DMS53 treated with DMSO at 0.1 percent for 48 hours (cell line): ENCODE measurements around the gene NOL4L.

ENCODE experiments used
- DNase-seq: peaks from one replicate; lab custom pipeline; 2025; ENCODE audit not compliant: unreplicated experiment; lab: John Stamatoyannopoulos, UW

Gene NOL4L

DNA sequence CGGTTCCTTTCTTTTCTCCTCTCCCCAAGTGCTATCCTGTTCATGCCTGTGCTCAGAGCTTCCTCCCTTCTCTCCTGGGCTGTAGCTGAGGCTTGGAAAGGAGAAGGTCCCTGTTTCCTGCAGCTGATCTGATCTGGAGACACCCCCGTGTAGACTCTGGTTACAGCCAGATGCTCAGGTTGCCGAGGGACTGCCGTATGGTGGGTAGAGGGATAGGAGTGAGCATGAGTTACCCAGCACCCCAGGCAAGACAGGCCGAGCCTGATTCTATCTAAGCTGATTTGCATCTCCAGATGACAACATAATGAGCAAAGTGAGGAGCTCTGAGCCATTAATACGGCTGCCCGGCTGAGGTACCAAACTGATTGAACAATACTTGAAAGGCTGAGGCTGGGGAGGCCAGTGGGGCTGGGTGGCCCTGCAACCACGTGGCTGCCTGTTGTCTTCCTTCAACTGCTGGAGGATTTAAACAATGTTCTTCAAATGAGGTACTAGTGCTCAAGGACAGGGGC is 135.2 kb downstream of the NOL4L start:
- DNase-seq = no peak

DNA sequence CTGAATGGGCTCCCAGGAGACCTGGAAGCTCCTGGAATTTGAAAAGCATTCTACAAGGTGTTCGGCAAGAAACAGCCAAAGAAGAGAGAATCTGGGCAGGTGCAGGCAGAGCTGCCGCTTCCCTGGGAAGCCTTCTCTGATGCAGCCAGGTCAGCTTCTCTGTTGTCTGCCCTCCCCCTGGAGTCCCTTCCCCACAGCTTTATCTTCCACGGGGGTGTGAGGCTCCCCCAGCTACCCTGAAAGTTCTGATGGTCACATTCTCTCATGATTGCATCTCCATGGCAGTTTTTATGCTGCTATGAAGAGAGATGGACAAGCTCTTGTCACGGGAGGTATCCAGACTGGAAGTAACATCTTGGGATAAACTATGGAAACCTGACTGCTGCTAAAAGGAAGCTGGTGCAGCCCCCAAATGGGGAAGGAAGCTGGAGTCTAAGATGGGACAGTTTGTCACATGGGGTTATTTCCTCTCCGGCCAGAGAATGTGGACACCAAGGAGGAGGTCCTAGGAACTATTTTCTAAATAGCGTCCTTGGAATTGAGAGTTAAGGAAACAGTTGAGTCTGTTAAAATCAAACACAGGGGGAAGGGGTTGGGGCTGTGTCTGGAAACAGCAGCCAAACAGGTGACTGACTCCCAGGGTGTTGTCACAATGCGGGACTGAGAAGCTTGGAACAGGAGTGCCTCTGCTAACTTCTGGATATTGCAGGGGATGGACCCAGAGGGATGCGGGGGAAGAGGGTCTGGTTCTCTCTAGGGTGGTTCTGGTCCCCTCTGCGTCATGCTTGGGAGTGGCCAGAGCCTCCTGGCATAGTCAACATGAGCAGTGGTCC is 135.9 kb downstream of the NOL4L start:
- DNase-seq = no peak

DNA sequence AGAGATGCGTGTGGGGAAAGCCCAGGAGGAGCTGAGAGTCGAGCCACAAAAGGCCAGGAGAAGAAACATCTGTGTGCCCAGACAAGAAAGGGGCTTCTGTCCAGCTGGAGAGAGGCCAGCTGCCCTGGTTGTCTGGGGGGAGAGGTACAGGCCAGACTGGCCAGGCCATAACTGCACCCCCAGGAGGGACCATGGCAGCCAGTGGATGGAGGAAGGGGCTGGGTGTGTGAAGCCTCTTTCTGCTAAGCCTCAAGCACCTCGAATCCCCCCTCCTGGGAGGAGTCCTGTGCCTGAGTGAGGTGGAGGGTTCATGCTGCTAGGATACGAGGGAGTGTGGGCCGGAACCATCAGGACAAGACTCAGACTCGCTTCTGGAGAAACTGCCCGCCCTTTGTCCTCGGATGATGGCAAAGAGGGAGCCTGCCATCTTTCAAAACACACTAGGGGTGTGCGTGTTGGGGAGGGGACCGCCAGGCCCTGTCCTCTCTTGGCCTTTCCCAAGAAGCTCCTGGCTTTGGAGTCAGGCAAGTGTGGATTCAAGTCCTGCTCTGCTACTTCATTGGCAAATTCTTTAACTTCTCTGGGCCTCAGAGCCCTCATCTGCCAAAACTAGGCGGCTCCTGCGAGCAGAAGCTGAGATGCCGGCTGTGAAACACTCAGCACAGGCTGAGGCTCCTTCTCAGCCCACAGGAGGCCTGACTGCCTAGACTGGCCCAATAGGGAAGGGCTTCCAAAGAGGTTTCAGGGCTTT is 136.7 kb downstream of the NOL4L start:
- DNase-seq = no peak

DNA sequence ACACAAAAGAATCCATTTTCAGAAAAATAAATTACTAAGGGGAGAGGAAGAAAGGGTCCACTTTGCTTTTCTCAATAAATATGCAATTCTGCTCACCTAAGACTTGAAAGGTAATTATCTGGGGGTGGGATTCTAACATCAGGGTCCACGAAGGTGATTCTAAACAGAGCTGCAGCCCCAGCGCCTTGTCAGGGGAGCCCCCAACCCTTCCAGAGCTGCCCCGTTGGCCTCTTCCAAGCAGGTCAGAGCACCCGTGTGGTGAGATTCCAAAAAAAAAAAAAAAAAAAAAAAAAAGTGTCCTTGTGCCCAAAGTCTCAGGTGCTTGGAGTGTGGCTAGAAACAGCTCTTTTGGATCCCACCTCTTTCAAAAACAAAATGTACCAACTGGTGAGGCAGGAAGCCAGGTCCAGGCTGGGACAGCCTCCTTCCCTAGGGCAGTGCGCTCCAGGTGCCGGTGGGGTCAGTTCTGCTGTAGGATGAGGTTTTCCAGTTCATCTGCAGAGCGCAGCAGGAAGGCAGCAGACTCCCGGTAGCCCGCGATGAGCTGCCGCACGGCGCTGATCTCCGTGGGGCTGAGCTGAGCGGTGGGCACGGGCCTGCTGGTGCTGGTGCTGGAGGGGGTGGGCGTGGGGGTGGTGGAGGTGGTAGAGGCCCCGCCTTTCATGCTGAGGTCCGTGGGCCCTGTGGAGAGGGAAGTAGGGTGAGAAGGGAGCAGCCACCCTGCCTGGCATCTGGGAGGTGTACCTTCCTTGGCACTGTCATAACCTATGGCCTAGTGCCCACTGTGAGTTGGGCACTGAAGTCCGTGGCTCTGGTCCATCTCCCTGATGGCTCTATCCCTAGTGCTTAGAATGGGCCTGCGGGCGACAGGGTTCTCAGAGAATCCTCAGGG is 137.8 kb downstream of the NOL4L start:
- DNase-seq = no peak

DNA sequence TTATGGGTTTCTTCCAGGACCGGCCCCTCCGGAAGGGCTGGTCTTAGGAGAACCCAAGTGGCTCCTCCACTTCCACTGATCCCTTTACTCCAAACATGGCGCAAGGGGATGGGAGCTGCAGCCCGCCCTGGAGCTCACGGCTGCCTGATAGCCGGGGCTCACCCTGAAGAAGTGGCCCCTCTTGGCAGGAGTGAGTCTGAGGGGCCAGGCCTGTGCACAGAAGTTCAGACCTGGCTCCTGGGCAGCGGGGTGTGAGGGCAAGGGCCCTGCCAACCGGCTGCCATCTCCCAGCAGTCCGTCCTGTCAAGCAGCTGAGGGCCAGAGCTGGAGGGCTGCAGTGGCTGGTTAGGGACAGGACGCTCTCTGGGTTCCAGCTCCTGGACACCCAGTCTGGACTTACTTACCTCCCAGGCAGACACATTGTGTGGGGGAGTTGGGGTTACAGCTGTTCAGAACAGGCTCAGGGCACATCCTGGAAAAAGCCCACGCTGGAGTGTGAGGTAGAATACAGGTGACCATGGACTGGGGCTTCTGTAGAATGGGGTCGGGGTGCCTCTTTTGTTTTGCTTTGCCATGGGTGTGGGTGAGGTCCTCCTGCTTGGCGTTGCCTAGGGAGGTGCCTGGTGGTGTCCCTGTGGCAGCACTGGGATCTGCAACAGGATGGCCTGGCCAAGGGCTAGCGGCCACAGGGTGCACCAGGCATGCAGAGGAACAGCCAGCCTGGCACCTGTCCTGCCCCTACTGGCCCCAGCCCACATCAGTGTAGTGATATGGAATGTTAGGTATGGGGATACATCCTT is 138.6 kb downstream of the NOL4L start:
- no peak for DNase-seq

DNA sequence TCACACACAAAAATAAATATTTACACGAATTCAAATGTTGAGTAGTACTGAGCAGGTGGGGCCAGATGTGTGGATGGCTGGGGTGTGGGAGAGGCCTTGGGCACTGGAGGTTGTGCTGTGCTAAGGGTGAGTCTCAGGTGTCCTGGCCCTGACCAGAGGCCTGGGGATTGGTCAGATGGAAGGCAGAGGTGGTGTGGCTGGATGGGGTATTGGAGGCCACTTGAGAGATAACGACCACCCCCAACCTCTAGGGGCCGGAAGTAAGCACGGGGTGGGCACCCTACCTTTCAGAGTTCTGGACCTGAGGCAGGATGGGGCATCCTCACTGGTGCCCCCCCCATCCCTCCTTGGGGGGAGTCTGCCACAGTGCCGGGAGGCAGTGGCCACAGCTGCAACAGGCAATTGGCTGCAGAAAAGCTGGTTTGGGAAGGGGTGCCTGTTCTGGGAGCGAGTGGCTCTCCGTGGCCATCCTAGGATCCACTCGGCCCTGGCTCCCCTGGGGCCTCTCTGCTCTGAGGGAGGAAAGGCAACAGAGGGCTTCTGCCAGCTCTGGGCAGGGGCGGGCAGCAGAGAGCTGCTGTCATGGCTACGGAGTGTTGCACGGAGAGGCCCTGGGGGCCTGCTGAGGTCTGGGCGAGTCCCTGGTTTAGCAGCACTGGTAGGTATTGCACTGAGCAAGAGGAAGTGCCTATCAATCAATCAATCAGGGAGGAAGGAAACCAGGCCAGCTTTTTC is 139.4 kb downstream of the NOL4L start:
- DNase-seq = no peak

DNA sequence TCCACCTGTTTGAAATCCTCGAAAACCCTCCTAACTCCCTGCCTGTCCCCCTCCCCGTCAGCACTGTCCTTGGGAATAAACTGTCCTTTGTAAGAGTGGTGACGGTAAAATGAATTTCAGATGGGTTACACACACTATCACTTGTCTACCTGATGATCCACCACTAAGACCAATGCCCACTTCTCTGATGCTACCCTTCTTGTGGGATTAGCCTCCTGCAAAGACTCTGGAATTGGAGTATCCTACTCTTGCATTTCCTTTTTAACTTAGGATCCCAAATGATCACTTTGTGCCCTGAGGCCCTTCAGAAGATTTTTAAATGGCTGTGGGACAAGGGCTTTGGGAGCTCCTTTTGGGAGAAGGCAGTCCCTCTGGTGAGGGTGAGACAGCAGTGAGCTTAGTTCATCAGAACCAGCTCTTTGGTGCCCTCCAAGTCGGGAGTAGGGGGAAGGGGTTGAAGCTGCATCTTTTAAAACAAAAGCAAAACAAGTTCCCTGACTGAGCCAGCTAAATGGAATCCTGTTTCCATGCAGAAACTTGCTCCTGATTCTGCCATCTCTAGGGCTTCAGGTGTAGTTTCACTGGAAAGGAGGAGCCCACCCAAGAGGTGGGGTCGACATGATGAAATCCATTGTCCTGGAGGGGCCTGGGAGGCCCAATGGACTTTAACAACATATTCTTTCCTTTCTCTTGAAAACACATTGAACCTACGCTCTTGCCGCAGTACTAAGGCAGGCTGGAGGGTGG is 140.5 kb downstream of the NOL4L start:
- no peak for DNase-seq

DNA sequence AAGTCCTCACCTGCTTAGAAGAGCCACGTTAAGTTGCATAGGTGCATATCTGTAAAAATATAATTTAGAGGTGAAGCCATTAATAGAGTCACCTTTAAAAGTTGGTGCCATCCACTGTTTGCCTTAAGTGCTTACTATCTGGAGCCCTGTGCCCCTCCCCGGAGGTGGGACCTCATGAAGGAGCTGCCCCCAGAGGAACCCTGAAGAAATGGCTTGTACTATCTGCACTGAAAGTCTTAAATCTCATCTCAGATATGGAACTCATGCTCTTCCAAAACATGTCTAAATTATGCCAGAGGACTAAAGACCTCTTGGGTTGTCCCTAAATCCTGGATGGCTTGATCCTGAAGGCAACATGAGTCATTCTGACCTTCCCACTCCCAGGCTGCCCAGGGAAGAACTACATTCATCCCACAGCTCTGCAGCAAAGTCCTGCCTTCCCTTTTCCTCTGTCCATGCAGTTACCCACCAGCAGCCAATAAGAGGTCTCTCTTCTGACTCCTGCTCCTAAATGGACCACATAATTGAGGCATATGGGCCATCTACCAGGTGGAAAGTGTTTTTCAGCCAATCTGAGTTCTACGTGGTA is 141.7 kb downstream of the NOL4L start:
- no peak for DNase-seq

DNA sequence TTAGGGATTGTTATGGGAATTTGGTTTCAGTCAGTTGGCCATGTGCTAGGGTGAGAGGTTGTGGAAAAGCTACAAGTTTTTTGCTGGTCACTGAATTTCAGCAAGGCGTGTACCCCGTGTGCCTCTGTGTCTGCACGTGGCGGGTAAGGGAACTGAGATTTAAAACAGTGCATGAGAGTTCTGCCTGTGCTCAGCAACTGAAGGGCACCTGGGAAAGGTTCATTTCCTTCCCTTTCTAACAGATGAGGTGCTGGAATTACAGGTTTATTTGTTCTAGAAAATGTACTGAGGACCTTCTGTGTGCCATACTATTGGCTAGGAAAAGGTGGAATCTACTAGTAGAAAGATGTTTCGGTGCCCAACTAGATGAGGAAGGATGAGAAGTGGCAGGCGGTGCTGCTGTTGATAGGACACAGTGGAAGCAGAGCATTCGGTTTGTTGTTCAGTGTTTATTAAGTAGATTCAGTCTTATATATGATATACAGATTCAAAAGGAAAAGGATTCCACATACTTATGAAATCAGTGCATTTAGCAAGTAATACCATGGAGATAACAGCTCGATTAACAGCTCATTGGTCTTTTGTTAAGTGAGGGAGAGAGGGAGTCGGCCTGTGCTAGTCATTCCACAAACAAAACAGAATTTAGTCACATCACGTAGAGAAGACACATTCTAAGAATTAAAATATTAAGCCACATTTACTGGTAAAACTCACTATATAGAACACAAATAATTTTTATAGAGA is 142.3 kb downstream of the NOL4L start:
- DNase-seq = no peak

DNA sequence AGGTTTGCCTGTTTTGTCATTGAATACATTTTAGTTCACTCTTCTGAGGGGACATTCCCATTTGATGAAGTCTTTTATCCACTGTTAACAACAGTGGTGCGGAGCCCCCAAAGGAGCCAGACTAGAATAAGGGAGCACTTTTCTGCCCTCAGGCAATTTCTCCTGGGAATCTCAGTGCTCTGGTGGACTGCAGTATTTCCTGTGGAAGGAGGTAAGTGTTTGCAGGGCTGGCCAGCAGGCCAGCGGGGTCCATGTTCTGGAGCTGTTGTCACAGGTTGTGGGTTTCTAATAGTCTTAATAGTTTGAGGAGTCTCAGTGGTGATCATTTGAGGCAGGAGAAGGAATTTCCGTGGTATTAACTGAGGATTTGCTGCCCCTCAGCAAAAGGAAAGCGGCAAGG is 143.5 kb downstream of the NOL4L start:
- DNase-seq = no peak

DNA sequence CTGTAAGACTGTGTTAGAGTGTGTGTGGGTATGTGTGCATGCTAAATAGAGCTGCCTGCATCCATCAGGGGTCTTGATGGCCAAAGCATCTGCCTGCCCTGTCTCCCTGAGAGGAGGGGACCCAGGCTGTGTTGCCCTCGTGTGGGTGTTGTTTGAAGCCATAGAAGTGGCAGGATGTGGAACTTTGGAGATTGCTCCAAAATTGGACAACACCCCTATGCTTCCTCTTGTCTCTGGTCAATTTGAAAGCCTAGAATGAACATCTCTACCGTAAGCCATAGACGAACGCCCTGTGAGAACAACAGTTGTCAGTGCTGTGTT is 144.4 kb downstream of the NOL4L start:
- no peak for DNase-seq

DNA sequence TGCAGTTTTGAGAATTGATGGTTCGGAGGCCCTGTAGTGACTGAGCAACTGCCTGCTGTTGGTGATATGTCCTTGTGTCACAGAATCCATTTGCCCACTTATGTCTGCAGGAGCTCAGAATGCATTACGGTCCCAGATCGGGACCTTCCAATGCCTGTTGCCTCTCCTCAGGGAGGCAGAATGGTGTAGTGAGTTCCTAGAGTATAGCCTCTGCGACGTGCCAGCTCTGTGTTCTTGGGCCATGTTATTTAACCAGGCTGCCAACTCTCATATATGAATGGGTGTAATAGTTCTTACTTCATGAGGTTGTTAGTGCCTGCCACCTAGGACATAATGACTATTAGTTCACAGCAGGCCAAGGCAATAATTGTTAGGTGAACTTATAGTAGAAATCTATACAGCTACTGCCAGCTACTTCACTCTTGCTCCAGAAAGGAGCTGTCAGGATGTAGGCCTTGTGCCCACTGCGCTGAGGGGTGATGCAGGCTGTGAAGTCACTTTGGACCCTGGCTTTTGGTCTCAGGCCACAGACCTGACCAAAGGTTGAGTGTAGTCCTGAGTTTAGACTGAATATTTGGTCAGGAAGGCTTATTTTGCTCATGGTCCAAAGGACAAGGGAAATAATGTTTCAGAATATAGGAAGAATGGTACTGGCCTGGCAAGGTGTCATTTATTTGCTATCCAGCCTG is 144.9 kb downstream of the NOL4L start:
- no peak for DNase-seq

DNA sequence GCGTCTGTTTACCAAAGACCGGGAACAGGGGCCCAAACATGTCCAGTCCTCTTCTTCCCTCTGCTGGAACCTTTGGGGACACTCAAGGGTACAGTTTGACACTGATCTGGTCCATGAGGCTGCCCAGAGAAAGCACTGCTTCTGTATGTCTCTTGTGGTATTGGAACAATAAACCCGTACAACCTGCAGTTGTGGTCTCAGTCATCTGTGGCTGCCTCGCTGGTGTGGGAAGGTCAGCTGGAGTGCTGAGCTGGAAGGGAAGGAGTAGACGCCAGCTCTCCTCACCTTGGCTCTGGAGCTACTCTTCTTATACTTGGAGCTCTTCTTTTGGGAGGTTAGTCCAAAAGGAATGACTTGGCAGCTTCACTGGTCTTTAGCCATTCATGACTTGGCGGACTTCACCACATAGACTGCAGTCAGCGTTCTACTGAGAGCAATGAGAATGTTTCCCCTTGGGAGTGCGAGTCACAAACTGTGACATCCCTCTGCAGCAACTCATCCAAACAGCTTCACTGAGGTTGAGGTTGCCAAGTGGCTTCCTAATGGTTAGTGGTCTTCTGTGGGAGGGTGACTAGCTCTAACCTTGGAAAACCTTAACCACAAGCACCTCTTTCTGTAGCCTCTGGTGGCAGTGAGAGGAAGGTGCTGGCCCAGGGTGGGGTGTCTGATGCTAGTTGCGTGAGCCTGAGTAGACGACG is 145.9 kb downstream of the NOL4L start:
- no peak for DNase-seq

DNA sequence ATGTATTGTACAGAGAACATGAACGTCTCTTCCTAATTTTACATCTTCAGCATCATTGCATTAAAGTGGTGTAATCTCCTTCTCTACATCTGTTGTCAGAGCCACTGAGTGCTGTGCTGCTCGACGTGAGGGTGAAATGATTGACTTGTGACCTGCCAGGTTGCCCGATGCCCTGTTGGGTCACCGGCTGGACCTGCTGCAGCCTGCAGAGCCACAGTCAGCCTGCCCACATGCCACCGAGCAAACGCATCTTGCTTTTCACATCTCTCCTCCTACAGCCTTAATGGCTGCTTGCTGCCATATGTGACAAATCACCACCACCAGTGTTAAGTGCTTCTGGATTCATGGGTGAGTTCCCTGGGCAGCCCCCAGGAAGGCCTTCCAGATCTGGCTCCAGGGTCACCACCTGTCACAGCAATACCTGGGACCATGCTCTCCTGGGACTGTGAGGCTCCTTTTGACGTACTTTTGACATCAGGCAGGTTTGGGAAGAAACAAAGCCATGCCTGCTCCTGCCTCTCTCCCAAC is 146.7 kb downstream of the NOL4L start:
- no peak for DNase-seq

DNA sequence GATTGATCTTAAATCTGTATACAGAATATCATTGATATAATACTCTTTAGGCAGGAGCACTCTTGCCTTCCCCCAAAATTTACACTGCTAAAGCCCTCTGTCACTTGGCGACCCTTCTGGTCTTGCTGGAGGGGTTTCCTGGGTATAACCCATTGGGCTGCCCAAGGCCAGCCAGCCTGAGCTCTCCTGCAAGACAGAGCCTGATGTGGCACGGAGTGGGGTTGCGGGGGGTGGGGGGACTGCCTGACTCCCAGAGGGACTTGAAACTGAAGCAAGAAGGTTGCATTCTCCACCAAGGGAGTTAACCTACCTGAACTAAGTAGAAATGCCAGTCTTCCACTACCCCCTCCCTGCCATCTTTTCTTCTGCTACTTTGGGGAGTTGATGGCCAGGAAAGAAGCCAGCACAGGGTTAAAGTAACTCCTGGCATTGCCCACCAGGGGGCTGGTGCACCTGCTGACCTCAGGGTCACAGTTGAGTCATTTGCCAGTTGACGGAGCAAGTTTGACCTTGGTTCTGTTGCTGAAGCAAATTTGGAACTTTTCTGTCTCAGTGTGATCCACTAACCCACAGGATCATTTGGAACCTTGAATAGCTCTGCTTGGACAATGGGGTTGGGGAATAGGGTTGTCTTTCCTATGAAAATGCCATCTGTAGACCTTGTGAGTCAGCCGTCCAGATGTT is 147.6 kb downstream of the NOL4L start:
- DNase-seq = no peak

DNA sequence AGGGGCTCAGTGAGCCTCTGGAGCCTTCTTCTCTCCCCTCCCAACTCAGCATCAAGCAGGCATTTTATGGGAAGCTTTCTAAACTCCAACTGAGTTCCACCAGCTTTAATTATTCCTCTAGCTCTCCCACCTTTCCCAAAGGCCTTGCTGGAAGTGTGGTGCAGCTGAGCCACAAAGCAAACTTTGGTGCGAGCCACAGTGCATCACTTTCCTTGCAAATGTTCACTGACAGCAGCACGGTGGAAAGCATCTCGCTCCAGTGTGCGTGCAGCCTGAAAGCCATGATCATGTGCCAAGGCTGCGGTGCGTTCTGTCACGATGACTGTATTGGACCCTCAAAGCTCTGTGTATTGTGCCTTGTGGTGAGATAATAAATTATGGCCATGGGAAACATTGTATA is 148.2 kb downstream of the NOL4L start:
- no peak for DNase-seq
